NCI-H2227 (cell line): ENCODE measurements around the gene ATP13A2.
"Not testable (repeated sequence)": the region's sequence is repeated elsewhere in the genome, so short reads cannot be mapped to it uniquely, and the experiment has no call there.

Source experiments
- DNase-seq: peaks from one replicate; lab custom pipeline; 2025; ENCODE audit not compliant: unreplicated experiment; lab: John Stamatoyannopoulos, UW

ATP13A2 gene

DNA sequence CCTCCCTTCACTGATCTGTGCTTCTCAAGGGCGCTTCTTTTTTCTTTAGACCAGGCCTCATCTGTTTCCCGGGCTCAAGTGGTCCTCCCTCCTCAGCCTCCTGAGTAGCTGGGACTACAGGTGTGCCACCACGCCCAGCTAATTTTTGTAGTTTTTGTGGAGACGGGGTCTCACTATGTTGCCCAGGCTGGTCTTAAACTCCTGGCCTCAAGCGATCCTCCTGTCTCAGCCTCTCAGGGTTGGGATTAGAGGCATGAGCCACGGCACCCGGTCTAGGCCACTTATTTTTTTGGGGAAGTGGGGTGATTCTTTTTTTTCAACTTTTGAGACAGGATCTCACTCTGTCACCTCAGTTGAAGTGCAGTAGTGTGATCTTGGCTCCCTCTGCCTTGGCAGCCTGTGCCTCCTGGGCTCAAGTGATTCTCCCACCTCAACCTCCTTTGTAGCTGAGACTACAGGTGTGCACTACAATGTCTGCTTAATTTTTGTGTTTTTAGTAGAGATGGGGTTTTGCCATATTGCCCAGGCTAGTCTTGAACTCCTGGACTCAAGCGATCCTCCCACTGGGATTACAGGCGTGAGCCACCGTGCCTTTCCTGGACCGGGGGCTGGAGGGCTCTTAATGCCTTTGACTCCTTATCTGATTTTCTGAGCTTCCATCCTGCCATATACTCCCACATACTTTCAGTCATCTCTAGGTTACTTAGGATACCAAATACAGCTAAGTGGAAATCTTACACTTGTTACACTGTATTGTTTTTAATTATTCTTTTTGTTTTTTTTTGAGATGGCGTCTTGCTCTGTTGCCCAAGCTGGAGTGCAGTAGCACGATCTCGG is 50.2 kb downstream of the ATP13A2 start:
- DNase-seq: no peak

DNA sequence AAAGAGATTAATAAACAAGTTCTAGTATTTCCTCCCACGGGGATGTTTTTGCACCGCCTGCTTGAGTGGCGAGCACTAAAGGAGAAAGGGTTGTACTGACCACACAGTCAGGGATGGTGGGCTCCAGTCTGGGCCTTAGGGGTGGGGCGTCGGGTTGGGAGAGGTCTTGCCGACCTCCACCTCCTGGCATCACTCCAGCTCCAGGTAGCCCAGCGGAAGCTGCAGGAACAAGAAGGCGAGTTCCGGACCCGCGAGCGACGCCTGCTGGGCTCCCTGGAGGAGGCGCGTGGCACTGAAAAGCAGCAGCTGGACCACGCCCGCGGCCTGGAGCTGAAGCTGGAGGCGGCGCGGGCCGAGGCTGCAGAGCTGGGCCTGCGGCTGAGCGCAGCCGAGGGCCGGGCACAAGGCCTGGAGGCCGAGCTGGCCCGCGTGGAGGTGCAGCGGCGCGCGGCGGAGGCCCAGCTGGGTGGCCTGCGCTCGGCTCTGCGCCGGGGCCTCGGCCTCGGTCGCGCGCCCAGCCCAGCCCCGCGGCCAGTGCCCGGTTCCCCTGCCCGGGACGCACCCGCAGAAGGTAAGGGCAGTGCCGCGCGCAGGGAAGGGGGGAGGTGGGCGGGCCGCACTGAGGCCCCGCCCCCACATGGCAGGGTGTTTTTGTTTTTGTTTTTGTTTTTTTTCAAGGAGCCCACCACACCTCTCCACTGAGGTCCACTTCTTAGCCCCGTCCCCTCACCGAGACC is 51.0 kb downstream of the ATP13A2 start:
- peak; percentile 88 for DNase-seq

DNA sequence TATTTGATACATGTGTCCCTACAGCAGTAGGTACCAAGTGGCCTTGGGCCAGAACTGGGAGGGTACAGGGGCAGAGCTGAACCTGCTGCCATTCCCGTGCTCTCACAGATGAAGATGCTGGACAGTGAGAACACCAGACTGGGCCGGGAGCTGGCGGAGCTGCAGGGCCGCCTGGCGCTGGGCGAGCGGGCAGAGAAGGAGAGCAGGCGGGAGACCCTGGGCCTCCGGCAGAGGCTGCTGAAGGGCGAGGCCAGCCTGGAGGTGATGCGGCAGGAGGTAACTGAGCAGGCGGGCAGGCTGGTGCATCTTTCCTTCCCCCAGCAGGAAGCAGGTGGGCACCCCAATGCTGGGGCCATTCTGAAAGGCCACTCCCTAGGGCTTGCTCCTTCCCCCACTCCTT is 53.3 kb downstream of the ATP13A2 start:
- no peak for DNase-seq

DNA sequence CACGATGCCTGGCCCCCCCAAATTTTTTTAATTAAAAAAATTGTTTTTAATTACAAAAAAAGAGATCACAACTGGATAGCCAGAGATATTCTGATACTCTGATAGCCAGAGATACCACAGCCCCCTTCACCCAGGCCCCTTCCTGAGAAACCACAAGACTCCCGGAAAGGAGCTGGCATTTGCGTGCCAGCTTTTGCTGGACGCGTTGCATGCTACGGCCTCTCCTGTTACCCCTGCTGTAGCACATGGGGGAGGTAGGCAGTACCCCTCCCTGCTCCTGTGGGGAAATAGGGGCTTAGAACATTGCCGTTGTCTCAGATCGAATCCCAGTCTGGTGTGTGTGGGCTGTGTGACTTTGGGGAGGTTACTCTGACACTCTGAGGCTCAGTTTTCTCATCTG is 54.0 kb downstream of the ATP13A2 start:
- DNase-seq: no peak

DNA sequence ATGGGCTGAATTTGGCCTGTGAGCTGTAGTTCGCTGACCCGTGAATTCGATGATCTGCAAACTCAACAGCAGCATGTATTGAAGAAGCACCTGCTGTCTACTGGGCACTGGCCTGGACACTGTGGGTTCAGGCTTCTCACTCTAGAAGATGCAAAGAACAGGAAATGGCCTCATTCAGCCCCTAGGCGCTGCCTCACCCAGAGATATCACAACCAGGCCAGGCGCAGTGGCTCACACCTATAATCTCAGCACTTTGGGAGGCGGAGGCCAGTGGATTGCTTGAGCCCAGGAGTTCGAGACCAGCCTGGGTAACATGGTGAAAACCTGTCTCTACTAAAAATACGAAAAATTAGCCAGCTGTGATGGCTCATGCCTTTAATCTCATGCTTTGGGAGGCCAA is 55.0 kb downstream of the ATP13A2 start:
- DNase-seq: no peak

DNA sequence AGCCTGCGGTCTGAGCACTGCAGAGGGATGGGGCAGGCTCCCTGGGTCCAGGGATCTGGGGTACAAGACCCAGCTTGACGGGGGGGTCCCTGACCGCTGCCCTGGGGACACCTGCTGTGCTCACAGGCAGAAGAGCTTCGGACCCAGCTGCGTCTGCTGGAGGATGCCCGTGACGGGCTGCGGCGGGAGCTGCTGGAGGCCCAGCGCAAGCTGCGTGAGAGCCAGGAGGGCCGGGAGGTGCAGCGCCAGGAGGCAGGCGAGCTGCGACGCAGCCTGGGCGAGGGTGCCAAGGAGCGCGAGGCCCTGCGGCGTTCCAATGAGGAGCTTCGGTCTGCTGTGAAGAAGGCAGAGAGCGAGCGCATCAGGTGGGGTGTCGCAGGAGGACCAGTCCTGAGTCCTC is 56.5 kb downstream of the ATP13A2 start:
- DNase-seq: no peak

DNA sequence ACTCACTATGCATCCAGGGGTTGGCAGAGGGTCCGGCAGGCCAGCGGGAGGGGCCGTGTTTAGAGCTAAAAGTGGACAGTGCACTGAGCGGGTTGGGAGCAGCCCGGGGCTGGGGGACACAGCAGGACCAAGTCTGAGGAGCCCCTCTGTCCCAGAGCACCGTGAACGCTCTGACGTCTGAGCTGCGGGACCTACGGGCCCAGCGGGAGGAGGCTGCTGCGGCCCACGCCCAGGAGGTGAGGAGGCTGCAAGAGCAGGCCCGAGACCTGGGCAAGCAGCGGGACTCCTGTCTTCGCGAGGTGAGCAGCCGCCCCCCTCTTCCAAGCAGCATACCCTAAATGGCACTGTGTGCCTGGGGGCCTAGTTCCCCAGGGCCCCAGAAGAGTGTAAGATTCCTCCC is 57.1 kb downstream of the ATP13A2 start:
- no peak for DNase-seq

DNA sequence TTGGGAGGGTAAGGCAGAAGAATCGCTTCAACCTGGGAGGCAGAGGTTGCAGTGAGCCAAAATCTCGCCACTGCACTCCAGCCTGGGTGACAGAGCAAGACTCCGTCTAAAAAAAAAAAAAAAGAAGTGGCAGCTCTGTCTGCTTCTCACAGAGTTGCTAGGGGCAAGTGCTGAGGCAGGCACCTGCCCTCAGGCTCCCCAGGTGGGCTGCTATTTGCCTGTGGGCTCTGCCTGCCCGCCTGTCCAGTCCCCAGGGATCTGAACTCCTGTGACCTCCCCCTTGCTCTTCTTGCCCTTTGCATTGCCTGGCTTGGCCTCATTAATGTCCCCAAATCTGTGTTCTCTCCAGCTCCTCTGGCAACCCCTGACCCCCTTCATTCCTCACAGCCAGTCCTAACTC is 59.4 kb downstream of the ATP13A2 start:
- not testable (repeated sequence) for DNase-seq

DNA sequence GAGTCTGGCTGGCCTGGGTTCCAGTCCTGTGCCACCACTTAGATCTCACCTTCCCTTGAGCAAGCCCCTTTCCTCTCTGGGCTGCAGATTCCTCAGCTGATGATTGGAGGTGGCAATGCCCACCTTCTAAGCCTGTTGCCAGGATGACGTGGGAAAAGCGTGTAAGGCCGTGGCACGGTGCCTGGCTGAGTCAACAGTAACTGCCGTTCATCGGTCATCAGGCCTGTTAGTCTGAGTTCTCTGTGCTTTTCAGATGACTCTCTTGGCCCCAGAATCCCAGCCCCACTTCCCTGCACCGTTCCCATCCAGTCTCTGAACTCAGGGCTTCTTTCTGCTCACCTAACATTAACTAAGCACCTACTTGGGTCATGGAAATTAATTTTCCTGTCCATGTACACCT is 62.7 kb downstream of the ATP13A2 start:
- DNase-seq: not testable (repeated sequence)

DNA sequence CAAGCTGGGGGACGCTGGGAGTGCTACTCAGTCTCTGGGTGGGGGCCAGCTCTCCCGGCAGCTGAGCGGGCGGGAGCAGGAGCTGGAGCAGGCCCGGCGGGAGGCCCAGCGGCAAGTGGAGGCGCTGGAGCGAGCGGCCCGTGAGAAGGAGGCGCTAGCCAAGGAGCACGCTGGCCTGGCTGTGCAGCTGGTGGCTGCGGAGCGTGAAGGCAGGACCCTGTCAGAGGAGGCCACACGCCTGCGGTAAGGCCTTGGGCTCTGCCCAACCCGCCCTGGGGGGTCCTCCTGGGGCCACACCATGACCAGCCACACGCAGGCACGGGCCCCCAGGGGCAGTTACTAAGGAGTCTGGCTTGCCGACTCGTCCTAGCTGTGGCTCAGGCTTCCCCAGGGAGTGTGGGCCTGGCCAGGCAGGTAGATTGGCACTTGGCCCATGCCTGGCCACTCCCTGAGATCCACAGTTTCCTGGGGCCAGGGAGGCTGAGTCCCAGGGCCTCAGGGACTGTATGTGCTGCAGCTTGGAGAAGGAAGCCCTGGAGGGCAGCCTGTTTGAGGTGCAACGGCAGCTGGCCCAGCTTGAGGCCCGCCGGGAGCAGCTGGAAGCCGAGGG is 63.3 kb downstream of the ATP13A2 start:
- not testable (repeated sequence) for DNase-seq

DNA sequence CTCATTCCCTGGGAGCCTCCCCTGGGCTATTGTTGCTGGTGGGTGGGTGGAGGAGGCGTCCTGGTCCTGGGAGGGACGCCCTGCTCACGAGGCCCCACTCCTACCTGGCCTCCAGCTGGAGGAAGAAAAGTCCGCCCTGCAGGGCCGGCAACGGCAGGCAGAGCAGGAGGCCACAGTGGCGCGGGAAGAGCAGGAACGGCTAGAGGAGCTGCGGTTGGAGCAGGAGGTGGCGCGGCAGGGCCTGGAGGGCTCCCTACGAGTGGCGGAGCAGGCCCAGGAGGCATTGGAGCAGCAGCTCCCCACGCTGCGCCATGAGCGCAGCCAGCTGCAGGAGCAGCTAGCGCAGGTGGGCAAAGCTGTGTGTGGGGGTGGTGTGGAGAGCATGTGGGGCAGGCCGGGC is 65.1 kb downstream of the ATP13A2 start:
- no peak for DNase-seq

DNA sequence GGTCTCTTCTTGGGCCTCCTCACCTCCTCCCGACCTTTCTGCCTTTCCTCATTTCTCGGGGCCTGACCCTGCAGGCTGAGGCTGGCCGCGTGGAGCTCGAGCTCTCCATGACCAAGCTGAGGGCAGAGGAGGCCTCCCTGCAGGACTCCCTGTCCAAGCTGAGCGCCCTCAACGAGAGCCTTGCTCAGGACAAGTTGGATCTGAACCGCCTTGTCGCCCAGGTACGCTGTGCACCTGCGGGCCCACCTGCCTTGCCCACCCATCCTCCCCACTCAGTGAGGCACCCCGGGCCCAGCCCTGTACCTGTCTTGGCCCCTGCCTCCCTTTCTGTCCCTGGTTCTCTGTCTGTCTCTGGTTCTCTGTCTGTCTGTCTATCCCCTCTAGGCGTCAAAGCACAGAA is 65.5 kb downstream of the ATP13A2 start:
- DNase-seq: not testable (repeated sequence)

DNA sequence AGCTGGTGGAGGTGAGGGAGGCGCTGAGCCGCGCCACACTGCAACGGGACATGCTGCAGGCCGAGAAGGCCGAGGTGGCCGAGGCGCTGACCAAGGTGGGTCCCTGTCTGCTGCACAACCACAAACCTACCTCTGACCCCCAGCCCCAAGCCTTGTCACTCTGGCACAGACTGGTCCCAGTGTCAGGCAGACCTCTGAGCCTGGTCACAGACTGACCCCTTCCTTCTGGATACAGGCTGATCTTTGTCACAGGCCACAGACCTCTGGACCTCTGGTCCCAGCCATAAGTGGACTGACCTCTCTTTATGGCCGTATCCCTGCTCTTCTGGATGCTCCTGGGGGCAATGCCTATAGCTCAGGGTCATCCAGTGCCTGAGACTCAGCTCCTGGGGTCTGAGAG is 66.2 kb downstream of the ATP13A2 start:
- DNase-seq: not testable (repeated sequence)

DNA sequence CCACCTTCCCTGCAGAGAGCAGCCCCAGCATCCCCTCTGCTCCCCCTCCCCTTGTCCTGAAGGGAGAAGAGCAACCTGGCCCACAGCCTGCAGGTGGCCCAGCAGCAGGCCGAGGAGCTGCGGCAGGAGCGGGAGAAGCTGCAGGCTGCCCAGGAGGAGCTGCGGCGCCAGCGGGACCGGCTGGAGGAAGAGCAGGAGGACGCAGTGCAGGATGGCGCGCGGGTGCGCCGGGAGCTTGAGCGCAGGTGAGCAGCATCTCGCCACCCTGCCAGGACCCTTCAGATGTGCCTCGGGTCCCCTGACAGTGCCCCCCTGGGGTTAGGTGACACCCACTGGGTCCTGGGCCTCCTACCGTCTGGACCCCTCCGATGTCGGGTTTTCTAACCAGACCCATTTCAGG is 67.7 kb downstream of the ATP13A2 start:
- DNase-seq: no peak

DNA sequence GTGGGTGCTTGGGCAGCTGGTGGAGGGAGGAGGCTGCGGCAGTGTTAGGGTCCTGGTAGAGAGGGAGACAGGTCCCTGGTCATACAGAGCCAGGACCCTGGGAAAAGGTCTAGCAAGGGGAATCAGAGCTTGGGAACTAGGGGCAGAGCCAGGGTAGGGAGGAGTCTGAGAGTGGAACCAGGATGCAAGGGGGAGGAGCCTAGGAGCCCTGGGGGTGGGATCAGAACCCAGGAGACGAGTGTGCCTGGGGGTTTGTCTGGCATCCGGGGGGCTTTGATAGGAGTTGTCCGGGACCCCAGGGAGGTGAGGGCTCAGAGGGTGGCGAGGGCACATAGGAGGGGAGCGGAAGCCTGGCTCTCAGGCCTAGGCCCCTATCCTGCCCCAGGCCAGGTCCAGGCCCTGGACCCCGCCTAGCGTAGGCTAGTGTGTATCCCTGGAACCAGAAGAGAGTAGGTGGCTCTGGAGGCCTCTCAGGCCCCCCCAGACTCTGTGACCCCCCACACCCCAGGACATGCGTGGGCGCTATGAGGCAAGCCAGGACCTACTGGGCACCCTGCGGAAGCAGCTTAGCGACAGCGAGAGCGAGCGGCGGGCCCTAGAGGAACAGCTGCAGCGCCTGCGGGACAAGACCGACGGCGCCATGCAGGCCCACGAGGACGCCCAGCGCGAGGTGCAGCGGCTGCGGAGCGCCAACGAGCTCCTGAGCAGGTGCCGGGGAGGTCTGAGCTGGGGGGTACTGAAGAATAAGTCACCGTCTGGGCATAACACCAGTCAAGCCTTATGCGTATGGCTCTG is 72.1 kb downstream of the ATP13A2 start:
- not testable (repeated sequence) for DNase-seq

DNA sequence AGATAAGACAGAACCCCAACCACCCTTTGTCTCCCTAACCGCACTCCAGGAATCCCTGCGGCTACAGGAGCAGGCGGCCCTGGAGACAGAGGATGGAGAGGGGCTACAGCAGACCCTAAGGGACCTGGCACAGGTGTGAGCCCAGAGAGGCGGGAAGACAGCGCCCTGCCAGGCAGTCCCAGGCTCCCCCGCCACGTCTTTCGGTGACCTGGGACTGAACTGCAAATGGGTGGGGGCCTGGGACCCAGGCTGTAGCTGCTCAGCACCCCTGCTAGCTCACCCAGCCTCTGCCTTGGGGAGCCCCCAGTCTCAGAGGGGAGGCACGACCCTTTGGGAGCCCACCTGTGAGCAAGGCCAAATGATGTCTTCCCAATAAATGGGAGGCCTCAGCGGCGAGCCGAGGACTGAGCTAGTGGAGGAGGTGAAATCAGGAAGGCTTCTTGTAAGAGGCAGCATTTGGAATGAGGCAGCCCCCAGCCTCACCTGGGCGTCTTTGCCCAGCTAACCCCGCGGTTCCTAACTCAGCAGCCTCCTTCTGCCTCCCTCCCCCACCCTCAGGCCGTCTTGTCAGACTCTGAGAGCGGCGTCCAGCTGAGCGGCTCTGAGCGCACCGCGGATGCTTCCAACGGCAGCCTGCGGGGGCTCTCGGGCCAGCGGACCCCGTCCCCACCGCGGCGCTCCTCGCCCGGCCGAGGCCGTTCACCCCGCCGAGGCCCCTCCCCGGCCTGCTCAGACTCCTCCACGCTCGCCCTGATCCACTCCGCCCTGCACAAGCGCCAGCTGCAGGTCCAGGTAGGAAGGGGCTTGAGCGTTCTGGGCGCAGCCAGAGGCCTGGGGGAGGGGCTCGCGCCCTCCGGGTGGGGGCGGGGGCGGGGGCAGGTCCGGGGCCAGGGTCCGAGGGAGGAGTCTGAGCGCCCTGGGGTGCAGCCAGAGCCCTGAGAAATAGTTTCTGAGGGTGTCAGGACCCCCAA is 73.1 kb downstream of the ATP13A2 start:
- DNase-seq: no peak

DNA sequence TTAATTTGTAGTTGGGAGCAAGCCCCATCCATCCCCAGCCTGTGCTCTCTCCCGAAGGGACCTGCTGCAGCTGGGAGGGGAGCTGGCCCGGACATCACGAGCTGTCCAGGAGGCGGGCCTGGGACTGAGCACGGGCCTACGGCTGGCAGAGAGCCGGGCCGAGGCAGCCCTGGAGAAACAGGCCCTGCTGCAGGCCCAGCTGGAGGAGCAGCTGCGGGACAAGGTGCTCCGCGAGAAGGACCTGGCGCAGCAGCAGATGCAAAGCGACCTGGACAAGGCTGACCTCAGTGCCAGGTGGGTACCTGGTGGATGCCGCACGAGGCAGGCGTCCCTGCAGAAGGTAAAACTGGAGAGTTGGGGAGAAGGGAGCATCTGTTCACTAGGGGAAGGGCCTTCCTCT is 75.1 kb downstream of the ATP13A2 start:
- not testable (repeated sequence) for DNase-seq
